Measurements from ENCODE around the gene KCNK1. TPM values are rescaled to one million over a fixed set of nuclear protein-coding genes. Genes with fewer than 3 reads are reported as not detected.
"Not testable (repeated sequence)": the region's sequence is repeated elsewhere in the genome, so short reads cannot be mapped to it uniquely, and the experiment has no call there.

The KCNK1 gene
- total RNA-seq, 1 experiment from 2014 or later = 39.1 TPM

DNA sequence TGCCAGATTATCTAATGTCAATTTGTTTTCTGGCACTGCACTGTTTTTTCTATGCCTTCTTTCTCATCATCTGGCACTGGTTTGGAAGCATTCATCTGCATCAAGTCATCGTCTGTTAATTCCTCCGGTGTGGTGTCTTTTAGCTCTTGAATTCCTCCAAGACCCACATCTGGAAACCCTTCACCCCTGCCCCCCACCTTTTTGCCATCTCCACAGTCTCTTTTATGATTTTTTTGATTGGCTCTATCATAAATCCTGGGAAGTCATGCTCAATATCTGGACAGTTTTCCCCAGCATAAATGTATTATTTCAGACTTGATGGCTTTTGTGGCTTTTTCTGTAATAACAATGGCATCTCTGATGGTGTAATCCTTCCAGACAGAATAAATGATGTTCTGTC lies 10.4 kb upstream of the KCNK1 start:
- DNase-seq (ENCODE audit: low read depth) = no peak
- in situ Hi-C loops (cut with HindIII; ENCODE audit: low pct_unique_long_range_greater_than_20kb, low sequenced_read_pairs) = no loop called here

- in situ Hi-C loops (cut with HindIII; ENCODE audit: low pct_unique_long_range_greater_than_20kb, low sequenced_read_pairs) = no loop called here
- DNase-seq (ENCODE audit: low read depth) = no peak
Observed at GRCh38 chr1:233605205-233605604, 8.7 kb upstream of the KCNK1 start.

- no peak for DNase-seq (ENCODE audit: low read depth)
- in situ Hi-C loops (cut with HindIII; ENCODE audit: low pct_unique_long_range_greater_than_20kb, low sequenced_read_pairs) = no loop called here
Observed at GRCh38 chr1:233606813-233607212, 7.1 kb upstream of the KCNK1 start.

DNA sequence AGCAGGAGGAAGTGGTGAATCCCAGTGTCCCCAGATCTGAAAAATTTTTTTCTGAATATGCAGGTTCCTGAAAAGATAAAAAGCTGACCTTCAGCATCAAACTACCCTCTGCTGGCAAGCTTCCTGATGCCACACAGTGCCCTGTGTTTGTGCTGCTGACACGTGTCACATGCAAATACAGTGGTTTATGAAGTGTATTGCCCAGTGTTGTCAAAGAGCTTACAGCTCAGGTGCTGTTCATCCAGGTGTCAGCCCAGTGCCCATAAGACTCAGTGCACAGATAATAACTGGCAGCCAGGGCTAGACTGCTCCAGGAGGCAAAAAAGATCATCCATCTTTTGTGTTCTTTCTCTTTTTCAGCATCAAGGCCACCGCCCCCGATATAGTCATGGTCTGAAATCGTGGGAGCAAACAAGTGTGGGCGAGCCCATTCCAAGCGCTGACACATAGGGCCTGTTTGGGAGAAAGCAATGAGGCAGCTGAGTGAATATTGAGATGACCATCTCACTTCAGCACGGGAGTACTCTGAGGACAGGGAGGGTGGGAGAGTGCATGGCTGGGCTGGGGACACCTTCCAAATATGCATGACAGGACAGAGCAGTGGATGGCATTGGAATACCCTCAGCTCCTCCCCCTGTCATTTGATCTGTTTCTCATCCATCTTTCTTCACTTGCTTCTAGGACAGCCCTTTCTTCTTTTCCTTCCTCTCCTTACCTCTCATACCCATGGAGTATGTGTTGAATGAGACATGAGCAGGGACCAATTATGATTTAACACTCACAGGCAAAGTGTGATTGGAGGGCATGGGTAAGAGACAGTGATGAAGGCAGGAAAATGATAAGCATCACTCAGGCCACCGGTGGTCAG lies 6.4 kb upstream of the KCNK1 start:
- in situ Hi-C loops (cut with HindIII; ENCODE audit: low pct_unique_long_range_greater_than_20kb, low sequenced_read_pairs) = no loop called here
- no peak for DNase-seq (ENCODE audit: low read depth)

GRCh38 chr1:233608988-233609387 lies 4.9 kb upstream of the KCNK1 start:
- in situ Hi-C loops (cut with HindIII; ENCODE audit: low pct_unique_long_range_greater_than_20kb, low sequenced_read_pairs) = no loop called here
- no peak for DNase-seq (ENCODE audit: low read depth)

DNA sequence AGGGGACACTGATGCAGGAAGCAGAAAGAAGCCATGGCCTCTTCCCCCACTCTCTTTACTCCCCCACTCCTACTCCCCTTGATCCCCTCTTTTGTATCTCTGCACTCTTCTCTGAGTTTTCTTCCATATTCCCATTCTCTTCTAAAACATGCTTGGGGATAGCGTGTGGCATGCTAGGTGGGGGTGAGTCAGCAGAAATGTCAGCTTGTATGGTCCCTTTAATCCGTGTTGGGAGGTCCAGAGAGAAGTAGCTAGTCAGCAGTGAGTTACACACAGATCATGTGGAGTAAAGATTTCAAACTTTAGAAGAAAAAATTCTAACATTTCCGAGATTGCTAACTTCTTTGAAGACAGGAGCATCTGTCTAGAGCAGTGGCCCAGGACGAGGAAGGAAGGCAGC lies 4.0 kb upstream of the KCNK1 start:
- in situ Hi-C loops (cut with HindIII; ENCODE audit: low pct_unique_long_range_greater_than_20kb, low sequenced_read_pairs) = no loop called here
- no peak for DNase-seq (ENCODE audit: low read depth)

GRCh38 chr1:233610628-233611027 lies 3.3 kb upstream of the KCNK1 start:
- no peak for DNase-seq (ENCODE audit: low read depth)
- in situ Hi-C loops (cut with HindIII; ENCODE audit: low pct_unique_long_range_greater_than_20kb, low sequenced_read_pairs) = no loop called here

DNA sequence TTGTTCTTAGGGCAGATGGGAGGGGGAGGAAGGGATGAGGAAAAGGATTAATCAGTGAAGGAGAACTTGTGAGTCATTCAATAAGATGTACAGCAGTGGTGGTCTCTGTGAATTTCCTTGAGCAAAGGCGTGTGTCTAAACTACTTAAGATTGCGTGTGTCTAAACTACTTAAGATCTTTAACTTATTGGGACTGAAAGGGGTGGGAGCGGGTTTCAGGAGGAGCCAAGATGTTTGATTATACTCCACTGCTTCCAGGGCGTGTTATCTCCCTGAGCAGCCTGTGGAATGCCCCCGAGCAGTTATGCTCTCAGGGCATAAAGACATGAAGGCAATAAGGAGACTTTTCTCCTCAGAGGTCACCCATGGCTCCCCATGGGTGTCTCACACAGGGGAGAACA lies 2.5 kb upstream of the KCNK1 start:
- DNase-seq (ENCODE audit: low read depth) = peak; percentile 45
- in situ Hi-C loops (cut with HindIII; ENCODE audit: low pct_unique_long_range_greater_than_20kb, low sequenced_read_pairs) = not testable (repeated sequence)

DNA sequence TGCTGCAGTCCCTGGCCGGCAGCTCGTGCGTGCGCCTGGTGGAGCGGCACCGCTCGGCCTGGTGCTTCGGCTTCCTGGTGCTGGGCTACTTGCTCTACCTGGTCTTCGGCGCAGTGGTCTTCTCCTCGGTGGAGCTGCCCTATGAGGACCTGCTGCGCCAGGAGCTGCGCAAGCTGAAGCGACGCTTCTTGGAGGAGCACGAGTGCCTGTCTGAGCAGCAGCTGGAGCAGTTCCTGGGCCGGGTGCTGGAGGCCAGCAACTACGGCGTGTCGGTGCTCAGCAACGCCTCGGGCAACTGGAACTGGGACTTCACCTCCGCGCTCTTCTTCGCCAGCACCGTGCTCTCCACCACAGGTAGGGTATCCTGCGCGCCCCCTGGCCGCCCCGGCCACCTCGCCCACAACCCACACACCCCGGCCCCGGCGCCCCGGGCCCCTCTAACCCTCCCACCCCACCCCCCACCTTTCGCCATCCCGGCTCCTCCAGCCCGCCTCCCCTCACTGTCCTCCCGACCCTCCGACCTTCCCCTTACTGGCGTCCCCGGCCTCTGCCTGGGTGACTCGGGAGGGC lies 352 bp downstream of the KCNK1 start:
- DNase-seq (ENCODE audit: low read depth) = peak; percentile 68

GRCh38 chr1:233614743-233615521 lies 1.0 kb downstream of the KCNK1 start:
- in situ Hi-C loops (cut with HindIII; ENCODE audit: low pct_unique_long_range_greater_than_20kb, low sequenced_read_pairs) = no loop called here
- DNase-seq (ENCODE audit: low read depth) = peak; percentile 40

More for the DNA sequence above, 352 bp downstream of the KCNK1 start:
- in situ Hi-C loops (cut with HindIII; ENCODE audit: low pct_unique_long_range_greater_than_20kb, low sequenced_read_pairs) = no loop called here

GRCh38 chr1:233615571-233615970 lies 1.7 kb downstream of the KCNK1 start:
- in situ Hi-C loops (cut with HindIII; ENCODE audit: low pct_unique_long_range_greater_than_20kb, low sequenced_read_pairs) = no loop called here
- DNase-seq (ENCODE audit: low read depth) = peak; percentile 23

DNA sequence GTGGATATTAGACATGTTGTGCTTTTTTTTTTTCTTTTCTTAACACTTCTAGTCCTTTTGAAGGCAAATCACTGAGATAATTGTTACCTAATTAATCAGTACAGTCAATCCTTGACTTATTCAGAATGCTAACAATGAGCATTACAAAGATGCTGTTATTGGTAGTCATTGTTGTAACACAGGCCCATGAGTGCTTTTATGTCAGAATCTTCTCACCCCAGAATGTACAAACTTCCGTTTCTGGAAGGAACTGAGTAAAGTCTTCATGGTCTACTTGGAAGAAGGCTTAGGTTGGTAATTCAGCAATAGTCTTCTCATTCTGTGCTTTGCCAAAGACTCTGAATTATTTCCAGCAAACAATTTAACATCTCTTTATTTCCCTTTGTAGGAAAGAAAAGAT lies 3.1 kb downstream of the KCNK1 start:
- in situ Hi-C loops (cut with HindIII; ENCODE audit: low pct_unique_long_range_greater_than_20kb, low sequenced_read_pairs) = no loop called here
- no peak for DNase-seq (ENCODE audit: low read depth)

DNA sequence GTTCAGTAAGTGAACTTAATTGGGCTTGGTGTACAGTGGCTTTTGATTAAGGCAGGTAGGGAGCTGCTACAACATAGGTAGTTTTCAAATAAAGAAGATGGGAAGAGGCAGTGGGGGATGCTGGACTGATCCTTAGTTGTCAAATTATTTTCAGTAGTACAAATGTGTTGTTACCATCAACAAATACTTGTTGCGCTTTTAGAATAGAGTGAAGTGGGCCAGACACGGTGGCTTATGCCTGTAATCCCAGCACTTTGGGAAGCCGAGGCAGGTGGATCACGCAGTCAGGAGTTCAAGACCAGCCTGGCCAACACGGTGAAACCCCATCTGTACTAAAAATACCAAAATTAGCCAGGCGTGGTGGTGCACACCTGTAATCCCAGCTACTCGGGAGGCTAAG lies 5.5 kb downstream of the KCNK1 start:
- DNase-seq (ENCODE audit: low read depth); in situ Hi-C loops (cut with HindIII; ENCODE audit: low pct_unique_long_range_greater_than_20kb, low sequenced_read_pairs): not testable (repeated sequence)

DNA sequence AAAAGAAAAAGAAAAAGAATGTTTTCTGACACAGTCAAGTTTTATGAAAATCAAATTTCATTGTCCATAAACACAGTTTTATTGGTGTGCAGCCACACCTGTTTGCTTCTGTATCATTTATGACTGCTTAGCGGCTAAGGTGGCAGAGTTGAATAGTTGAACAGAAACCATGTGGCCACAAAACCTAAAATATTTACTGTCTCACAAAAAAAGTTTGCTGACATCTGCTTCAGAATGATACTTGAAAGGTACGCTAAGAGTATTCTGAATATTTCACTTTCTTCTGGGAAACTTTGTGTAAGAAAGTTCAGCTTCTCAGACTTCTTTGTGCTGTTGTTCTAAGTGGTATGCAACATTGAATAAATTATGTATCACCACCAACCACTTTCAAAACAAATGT lies 6.2 kb downstream of the KCNK1 start:
- in situ Hi-C loops (cut with HindIII; ENCODE audit: low pct_unique_long_range_greater_than_20kb, low sequenced_read_pairs) = no loop called here
- DNase-seq (ENCODE audit: low read depth) = no peak

DNA sequence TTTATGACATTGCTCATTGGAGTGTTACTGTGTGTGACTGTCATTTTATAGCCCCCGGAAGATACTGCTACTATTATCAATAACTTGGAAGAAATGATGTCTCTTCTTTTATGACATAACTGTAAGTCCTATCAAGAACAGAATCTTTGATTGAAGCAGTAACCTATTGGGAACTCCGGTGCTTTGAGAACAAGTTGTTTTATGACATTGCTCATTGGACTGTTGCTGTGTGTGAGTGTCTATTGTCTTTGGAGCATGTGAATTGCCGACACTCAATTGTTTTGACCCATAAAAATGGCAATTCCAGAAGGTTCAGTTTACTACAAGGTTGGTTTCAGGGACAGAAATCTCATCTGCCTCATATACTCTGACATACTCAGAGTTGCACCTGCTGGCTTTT lies 8.0 kb downstream of the KCNK1 start:
- no peak for DNase-seq (ENCODE audit: low read depth)
- in situ Hi-C loops (cut with HindIII; ENCODE audit: low pct_unique_long_range_greater_than_20kb, low sequenced_read_pairs) = no loop called here

- no peak for DNase-seq (ENCODE audit: low read depth)
- in situ Hi-C loops (cut with HindIII; ENCODE audit: low pct_unique_long_range_greater_than_20kb, low sequenced_read_pairs) = no loop called here
Observed at GRCh38 chr1:233624289-233624688, 10.4 kb downstream of the KCNK1 start.

DNA sequence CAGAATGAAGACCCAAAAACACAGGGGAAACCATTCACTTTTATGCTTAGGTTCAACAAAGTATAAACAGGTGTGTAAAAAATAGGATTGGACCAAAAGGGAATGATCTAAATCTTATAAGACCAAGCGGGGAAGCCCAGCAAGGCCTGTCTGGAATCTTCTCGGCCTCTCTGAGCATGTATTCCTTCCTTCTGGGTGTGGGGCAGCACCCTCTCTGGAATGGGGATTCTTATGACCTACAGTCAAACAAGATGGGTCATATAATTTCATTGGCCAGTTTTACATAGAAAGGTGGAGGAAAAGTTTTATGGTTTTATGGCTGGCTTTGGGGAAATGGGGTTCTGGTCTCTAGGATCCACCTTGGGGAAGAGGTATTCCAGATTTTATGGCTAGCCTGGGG lies 11.2 kb downstream of the KCNK1 start:
- no peak for DNase-seq (ENCODE audit: low read depth)
- in situ Hi-C loops (cut with HindIII; ENCODE audit: low pct_unique_long_range_greater_than_20kb, low sequenced_read_pairs) = no loop called here

- no peak for DNase-seq (ENCODE audit: low read depth)
- in situ Hi-C loops (cut with HindIII; ENCODE audit: low pct_unique_long_range_greater_than_20kb, low sequenced_read_pairs) = no loop called here
Observed at GRCh38 chr1:233625510-233625981, 11.6 kb downstream of the KCNK1 start.

GRCh38 chr1:233627376-233627775 lies 13.5 kb downstream of the KCNK1 start:
- in situ Hi-C loops (cut with HindIII; ENCODE audit: low pct_unique_long_range_greater_than_20kb, low sequenced_read_pairs) = no loop called here
- no peak for DNase-seq (ENCODE audit: low read depth)

Data from Caki2 (cell line).